ENCODE measurements around the gene FBRSL1. TPM values are rescaled to one million over a fixed set of nuclear protein-coding genes. Genes with fewer than 3 reads are reported as not detected.
A peak's percentile ranks its signal among the peaks of the same experiment; 100 is the strongest.

Gene FBRSL1
- total RNA-seq, 4 donors from 2014 or later: 13.8 to 31.5 (median 16.1) TPM

GRCh38 chr12:132496358-132496669 lies 6.4 kb downstream of the FBRSL1 start:
- Histone ChIP-seq H3K36me3 (peaks cover 0 to 5% (median 0%) of the 10 kb centered on the region in 3 donors), H3K9me3 (no peaks in the 10 kb centered on the region), H3K4me1 (peaks cover 0 to 99% (median 70%) of the 10 kb centered on the region in 4 donors), H3K27me3 (no peaks in the 10 kb centered on the region), H3K4me3 (no peak overlapping the region), H3K27ac (no peak overlapping the region)
- no peak for TF ChIP-seq POLR2A (IDR thresholded peaks at IDR 0.05)
- TF ChIP-seq EP300 (IDR thresholded peaks at IDR 0.05): no peak
- no peak for TF ChIP-seq CTCF (IDR thresholded peaks at IDR 0.05)
- DNase-seq (ENCODE audit: low spot score in 2 of 2): no peak
- WGBS, 2 donors: 75 to 81% methylated on average over 10 of the region's 10 CpGs

GRCh38 chr12:132496710-132497109 lies 6.8 kb downstream of the FBRSL1 start:
- Histone ChIP-seq H3K4me3 (no peak overlapping the region), H3K4me1 (peaks cover 0 to 99% (median 70%) of the 10 kb centered on the region in 4 donors), H3K27me3 (no peaks in the 10 kb centered on the region), H3K36me3 (peaks cover 0 to 5% (median 0%) of the 10 kb centered on the region in 3 donors), H3K9me3 (no peaks in the 10 kb centered on the region), H3K27ac (peak overlapping the region in 1 of 4 donors; percentile 20)
- DNase-seq (ENCODE audit: low spot score in 2 of 2): no peak
- 91 to 94% methylated on average over 27 of the region's 27 CpGs for WGBS, 2 donors
- no peak for TF ChIP-seq EP300 (IDR thresholded peaks at IDR 0.05)
- TF ChIP-seq CTCF (IDR thresholded peaks at IDR 0.05): no peak
- TF ChIP-seq POLR2A (IDR thresholded peaks at IDR 0.05): no peak

- no peak for DNase-seq (ENCODE audit: low spot score in 2 of 2)
- no peaks in the 10 kb centered on the region for H3K27me3 ChIP-seq
- 70 to 72% methylated on average over 12 to 23 of the region's 28 CpGs for WGBS, 2 donors
- H3K36me3 ChIP-seq: peaks cover 0 to 5% (median 0%) of the 10 kb centered on the region in 3 donors
- no peak for TF ChIP-seq CTCF (IDR thresholded peaks at IDR 0.05)
- TF ChIP-seq EP300 (IDR thresholded peaks at IDR 0.05): no peak
- TF ChIP-seq POLR2A (IDR thresholded peaks at IDR 0.05): no peak
- no peaks in the 10 kb centered on the region for H3K9me3 ChIP-seq
- peak overlapping the region in 1 of 4 donors; percentile 20 for H3K27ac ChIP-seq
- peaks cover 0 to 99% (median 66%) of the 10 kb centered on the region in 4 donors for H3K4me1 ChIP-seq
- H3K4me3 ChIP-seq: no peak overlapping the region
Observed at GRCh38 chr12:132497514-132498405, 7.8 kb downstream of the FBRSL1 start.

GRCh38 chr12:132498931-132499330 lies 9.0 kb downstream of the FBRSL1 start:
- Histone ChIP-seq H3K4me3 (no peak overlapping the region), H3K4me1 (peaks cover 0 to 99% (median 60%) of the 10 kb centered on the region in 4 donors), H3K36me3 (no peaks in the 10 kb centered on the region), H3K27me3 (no peaks in the 10 kb centered on the region), H3K9me3 (no peaks in the 10 kb centered on the region), H3K27ac (peak overlapping the region in 1 of 4 donors; percentile 20)
- TF ChIP-seq EP300 (IDR thresholded peaks at IDR 0.05) (no peak), CTCF (IDR thresholded peaks at IDR 0.05) (no peak), POLR2A (IDR thresholded peaks at IDR 0.05) (no peak)
- no peak for DNase-seq (ENCODE audit: low spot score in 2 of 2)
- WGBS, 2 donors: 85 to 92% methylated on average over 4 to 12 of the region's 12 CpGs

GRCh38 chr12:132500142-132500855 lies 10.3 kb downstream of the FBRSL1 start:
- H3K27ac ChIP-seq: peak overlapping the region in 2 of 4 donors; percentile 48 to 75
- no peaks in the 10 kb centered on the region for H3K36me3 ChIP-seq
- H3K4me3 ChIP-seq: no peak overlapping the region
- WGBS, 2 donors: 40 to 68% methylated on average over 3 to 18 of the region's 19 CpGs
- TF ChIP-seq POLR2A (IDR thresholded peaks at IDR 0.05) (no peak), EP300 (IDR thresholded peaks at IDR 0.05) (no peak), CTCF (IDR thresholded peaks at IDR 0.05) (no peak)
- peaks cover 0 to 99% (median 61%) of the 10 kb centered on the region in 4 donors for H3K4me1 ChIP-seq
- DNase-seq (ENCODE audit: low spot score in 2 of 2): no peak
- no peaks in the 10 kb centered on the region for H3K9me3 ChIP-seq
- H3K27me3 ChIP-seq: no peaks in the 10 kb centered on the region
